GM21529 (cell line): ENCODE measurements around the gene CLMP.
A peak's percentile ranks its signal among the peaks of the same experiment; 100 is the strongest.

Experiments used
- ATAC-seq: cut with Tn5 transposase; IDR thresholded peaks from one replicate; pipeline ENCODE4 v1.9.1; 2021; ENCODE audit not compliant: unreplicated experiment

The CLMP gene

GRCh38 chr11:123030517-123030916, 164.5 kb downstream of the CLMP start:
- no peak for ATAC-seq

GRCh38 chr11:123020968-123021367, 174.1 kb downstream of the CLMP start:
- peak; percentile 75 for ATAC-seq
